Measurements from ENCODE around the gene VIPR1.
A peak's percentile ranks its signal among the peaks of the same experiment; 100 is the strongest.
"Not testable (repeated sequence)": the region's sequence is repeated elsewhere in the genome, so short reads cannot be mapped to it uniquely, and the experiment has no call there.

Gene VIPR1

GRCh38 chr3:42569593-42570142, 67.2 kb downstream of the VIPR1 start:
- DNase-seq (ENCODE audit: low read depth in 4 of 4, low spot score in 1 of 4) = no peak

DNA sequence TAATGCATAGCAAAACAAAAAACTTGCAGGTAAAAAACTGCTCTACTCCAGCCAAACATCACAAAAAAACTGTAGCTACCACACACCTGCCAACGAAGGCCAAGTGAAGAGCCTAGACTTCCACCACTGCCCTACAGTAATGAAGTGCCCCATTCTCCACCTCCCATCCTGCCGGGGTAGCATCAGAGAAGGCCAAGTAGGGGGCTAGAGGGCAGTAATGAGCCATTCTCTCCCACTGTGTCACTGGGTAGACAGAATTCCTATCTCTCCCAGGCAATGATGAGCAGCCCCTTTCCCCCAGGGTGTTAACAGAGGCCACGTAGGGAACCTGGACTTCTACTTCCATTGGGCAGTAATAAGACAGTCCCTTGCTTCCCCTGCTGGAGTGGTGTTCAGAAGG, 69.8 kb downstream of the VIPR1 start:
- DNase-seq (ENCODE audit: low read depth in 4 of 4, low spot score in 1 of 4) = no peak

- DNase-seq (ENCODE audit: low read depth in 4 of 4, low spot score in 1 of 4) = no peak
Observed at GRCh38 chr3:42575137-42575741, 72.8 kb downstream of the VIPR1 start.

DNA sequence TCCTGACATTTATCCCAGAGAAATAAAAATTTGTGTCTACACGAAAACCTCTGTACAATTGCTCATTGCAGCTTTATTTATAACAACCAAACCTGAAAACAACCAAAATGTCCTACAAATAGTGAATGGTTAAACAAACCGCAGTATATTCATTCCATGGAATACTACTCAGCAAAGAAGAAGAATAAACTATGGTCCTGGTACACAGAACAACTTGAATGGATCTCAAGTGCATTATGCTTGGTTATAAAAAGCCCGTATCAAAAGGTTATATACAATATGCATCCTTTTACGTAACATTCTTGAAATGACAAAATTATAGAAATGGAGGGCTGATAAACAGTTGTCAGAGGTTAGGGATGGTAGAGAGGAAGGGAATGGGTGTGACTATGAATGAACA, 75.6 kb downstream of the VIPR1 start:
- no peak for DNase-seq (ENCODE audit: low read depth in 4 of 4, low spot score in 1 of 4)

DNA sequence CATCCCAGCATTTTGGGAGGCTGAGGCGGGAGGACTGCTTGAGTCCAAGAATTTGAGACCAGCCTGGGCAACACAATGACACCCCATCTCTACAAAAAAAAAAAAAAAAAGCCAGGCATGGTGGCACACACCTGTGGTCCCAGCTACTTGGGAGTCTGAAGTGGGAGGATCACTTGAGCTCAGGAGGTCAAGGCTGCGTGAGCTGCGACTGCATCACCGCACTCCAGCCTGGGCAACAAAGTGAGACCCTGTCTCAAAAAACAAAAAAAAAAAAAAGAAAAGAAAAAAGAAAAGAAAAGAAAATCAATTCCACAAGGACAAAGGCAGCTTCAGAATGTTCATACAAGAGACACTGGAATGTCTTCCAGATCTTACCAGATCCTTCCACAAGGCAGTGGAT, 76.9 kb downstream of the VIPR1 start:
- DNase-seq (ENCODE audit: low read depth in 4 of 4, low spot score in 1 of 4) = not testable (repeated sequence)

DNA sequence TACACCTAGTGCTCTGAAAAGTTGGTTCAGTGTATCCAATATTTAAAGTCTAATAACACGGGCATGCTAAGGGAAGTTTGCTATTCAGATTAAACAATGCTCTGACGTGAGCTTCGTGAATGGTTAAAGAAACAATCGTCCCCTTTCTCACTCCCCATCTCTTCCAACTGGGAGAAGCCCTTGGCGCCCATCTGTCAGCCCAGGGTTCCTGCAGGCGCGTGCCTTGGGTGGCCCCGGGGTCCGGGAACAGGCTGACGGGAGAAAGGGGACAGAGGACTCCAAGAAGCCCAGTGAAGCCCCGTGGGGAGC, 78.9 kb downstream of the VIPR1 start:
- no peak for DNase-seq (ENCODE audit: low read depth in 4 of 4, low spot score in 1 of 4)

GRCh38 chr3:42581709-42582473, 79.4 kb downstream of the VIPR1 start, which contains the start of gene SEC22C:
TSS of gene SEC22C (minus strand) at chr3:42581967. CDS start at chr3:42569046, 12,921 bp downstream.
- DNase-seq (ENCODE audit: low read depth in 4 of 4, low spot score in 1 of 4) = peak; percentile 86 to 96 (median 94)

- DNase-seq (ENCODE audit: low read depth in 4 of 4, low spot score in 1 of 4) = no peak
Observed at GRCh38 chr3:42582474-42583070, 80.1 kb downstream of the VIPR1 start.
